ENCODE measurements around the gene INTS7.
"Not testable (repeated sequence)": the region's sequence is repeated elsewhere in the genome, so short reads cannot be mapped to it uniquely, and the experiment has no call there.

The INTS7 gene

DNA sequence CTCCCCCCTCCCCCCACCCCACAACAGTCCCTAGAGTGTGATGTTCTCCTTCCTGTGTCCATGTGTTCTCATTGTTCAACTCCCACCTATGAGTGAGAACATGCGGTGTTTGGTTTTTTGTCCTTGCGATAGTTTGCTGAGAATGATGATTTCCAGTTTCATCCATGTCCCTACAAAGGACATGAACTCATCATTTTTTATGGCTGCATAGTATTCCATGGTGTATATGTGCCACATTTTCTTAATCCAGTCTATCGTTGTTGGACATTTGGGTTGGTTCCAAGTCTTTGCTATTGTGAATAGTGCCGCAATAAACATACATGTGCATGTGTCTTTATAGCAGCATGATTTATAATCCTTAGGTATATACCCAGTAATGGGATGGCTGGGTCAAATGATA, 81.8 kb downstream of the INTS7 start:
- peaks cover 14% of the 10 kb centered on the region for H3K4me1 ChIP-seq (ENCODE audit: control insufficient read depth, insufficient read depth, low read length, unreplicated experiment)
- H3K4me3 ChIP-seq (ENCODE audit: low read depth, low read length); H3K27me3 ChIP-seq (ENCODE audit: insufficient read depth, low read length); H3K79me2 ChIP-seq (ENCODE audit: control insufficient read depth, insufficient read depth, low read length, unreplicated experiment); H2AFZ ChIP-seq (ENCODE audit: low read length, unreplicated experiment); H3K27ac ChIP-seq (ENCODE audit: low read depth, low read length): not testable (repeated sequence)
- H3K36me3 ChIP-seq (ENCODE audit: insufficient read depth, low read length), result peaks cover 13% of the 10 kb centered on the region; the same call in 1 of the 2 replicates

DNA sequence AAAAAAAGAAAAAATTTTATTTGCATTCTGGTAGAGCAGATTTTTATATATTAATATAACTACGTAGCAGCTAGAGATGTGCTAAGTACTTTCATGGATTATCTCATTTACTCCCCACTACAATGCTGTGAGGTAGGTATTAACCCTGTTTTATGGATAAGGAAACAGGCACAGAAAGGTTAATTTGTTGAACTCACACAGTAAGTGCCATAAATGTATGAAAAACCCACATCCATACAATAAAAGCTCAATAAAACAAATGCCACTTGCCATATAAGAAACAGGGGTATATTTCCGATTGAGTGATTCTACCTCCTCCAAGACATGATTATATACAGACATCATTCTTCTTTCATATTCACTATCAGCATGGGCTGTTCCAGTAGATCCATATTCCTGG, 83.1 kb downstream of the INTS7 start:
- Histone ChIP-seq H3K27me3 (ENCODE audit: insufficient read depth, low read length) (no peaks in the 10 kb centered on the region), H3K79me2 (ENCODE audit: control insufficient read depth, insufficient read depth, low read length, unreplicated experiment) (no peaks in the 10 kb centered on the region), H3K27ac (ENCODE audit: low read depth, low read length) (no peak overlapping the region), H3K4me3 (ENCODE audit: low read depth, low read length) (no peak overlapping the region), H3K36me3 (ENCODE audit: insufficient read depth, low read length) (0 out of 2 replicates have a peak, but pooled peaks cover 8% of the 10 kb centered on the region), H2AFZ (ENCODE audit: low read length, unreplicated experiment) (no peak overlapping the region), H3K4me1 (ENCODE audit: control insufficient read depth, insufficient read depth, low read length, unreplicated experiment) (peaks cover 14% of the 10 kb centered on the region)

DNA sequence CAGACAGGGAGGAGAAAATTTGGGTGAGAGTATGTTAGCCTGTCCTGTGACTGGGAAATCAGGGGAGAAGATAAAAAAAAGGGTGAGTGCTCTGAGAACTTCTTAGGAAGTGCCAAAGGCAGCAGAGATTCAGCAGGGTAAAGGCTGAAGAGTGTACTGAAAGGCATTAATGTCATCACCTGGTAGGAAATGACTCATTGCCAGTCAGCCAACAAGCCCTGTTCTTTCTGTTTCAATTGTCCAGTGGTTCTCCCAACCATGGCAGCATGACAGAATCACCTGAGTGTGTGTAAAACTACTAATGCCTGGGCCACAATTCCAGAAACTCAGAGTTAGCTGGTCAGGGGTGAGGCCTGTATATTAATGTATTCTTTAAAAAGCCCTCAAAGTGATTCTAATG, 83.5 kb downstream of the INTS7 start:
- H2AFZ ChIP-seq (ENCODE audit: low read length, unreplicated experiment), result no peak overlapping the region
- H3K27ac ChIP-seq (ENCODE audit: low read depth, low read length), result peak overlapping the region; percentile 16; the same call in 1 of the 2 replicates
- H3K4me3 ChIP-seq (ENCODE audit: low read depth, low read length), result no peak overlapping the region
- H3K36me3 ChIP-seq (ENCODE audit: insufficient read depth, low read length), result 0 out of 2 replicates have a peak, but pooled peaks cover 8% of the 10 kb centered on the region
- H3K4me1 ChIP-seq (ENCODE audit: control insufficient read depth, insufficient read depth, low read length, unreplicated experiment), result peaks cover 14% of the 10 kb centered on the region
- no peaks in the 10 kb centered on the region for H3K79me2 ChIP-seq (ENCODE audit: control insufficient read depth, insufficient read depth, low read length, unreplicated experiment)
- H3K27me3 ChIP-seq (ENCODE audit: insufficient read depth, low read length), result no peaks in the 10 kb centered on the region

DNA sequence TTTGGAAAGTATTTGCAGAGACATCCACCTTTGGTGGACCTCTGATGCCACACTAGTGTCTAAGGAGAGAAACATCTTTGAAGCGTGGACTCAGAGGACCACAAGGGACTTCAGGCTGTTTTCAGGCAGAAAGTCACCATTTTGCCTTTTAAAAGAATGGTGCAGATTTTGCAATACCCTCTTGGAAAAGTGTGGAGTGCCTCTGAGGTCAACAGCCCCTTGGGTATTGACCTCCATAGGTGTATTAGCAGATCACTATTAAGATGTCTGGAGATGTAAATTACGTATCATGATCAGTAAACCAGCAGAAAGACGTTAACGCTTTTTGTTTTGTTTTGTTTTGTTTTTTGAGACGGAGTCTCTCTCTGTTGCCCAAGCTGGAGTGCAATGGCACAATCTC, 87.0 kb downstream of the INTS7 start:
- H3K27me3 ChIP-seq (ENCODE audit: insufficient read depth, low read length), result no peaks in the 10 kb centered on the region
- 0 out of 2 replicates have a peak, but pooled peaks cover 3% of the 10 kb centered on the region for H3K36me3 ChIP-seq (ENCODE audit: insufficient read depth, low read length)
- no peak overlapping the region for H2AFZ ChIP-seq (ENCODE audit: low read length, unreplicated experiment)
- no peak overlapping the region for H3K4me3 ChIP-seq (ENCODE audit: low read depth, low read length)
- peaks cover 14% of the 10 kb centered on the region for H3K4me1 ChIP-seq (ENCODE audit: control insufficient read depth, insufficient read depth, low read length, unreplicated experiment)
- H3K79me2 ChIP-seq (ENCODE audit: control insufficient read depth, insufficient read depth, low read length, unreplicated experiment), result no peaks in the 10 kb centered on the region
- no peak overlapping the region for H3K27ac ChIP-seq (ENCODE audit: low read depth, low read length)

DNA sequence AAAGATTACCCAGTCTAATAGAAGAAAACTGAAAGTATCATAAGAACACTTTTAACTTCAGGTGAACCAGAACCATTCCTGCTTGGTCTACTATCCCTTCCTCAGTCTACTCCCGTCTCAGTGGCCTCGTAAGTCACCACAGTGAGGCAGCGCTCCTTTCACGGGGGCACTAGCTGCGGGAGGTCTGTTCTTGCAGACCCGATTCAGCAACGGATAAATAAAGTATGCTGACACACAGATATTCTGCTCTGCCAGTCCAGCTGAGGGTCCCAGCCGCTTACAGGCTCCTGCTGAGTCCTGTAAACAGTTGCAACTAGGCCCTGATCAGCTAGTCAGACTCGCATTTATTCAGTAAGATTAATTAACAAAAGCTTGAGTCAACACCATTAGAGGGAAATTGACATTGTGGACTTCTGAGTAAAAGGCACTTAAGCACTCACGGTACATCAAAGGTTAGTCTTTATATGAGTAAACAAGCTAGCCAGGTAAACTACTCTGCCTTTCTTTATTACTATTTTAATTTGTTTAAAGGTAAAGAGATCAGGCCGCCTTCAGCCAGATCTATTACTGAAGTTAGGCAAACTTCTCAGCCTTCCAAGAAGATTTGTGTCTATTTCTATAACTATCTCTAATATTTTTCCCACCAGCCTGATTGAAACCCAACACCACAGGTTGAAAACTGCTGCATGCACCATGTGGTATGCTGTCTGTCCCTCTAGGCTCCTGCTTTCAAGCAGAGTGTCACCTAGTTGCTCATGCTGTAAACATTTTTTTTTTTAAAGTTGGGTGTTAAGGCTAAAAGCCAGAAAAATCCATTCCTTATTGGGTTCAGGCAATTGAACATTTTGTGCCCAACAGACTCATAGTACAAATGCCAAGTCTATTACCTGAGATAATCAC, 87.7 kb downstream of the INTS7 start:
- no peak overlapping the region for H3K27ac ChIP-seq (ENCODE audit: low read depth, low read length)
- no peaks in the 10 kb centered on the region for H3K27me3 ChIP-seq (ENCODE audit: insufficient read depth, low read length)
- no peaks in the 10 kb centered on the region for H3K79me2 ChIP-seq (ENCODE audit: control insufficient read depth, insufficient read depth, low read length, unreplicated experiment)
- no peak overlapping the region for H2AFZ ChIP-seq (ENCODE audit: low read length, unreplicated experiment)
- no peak overlapping the region for H3K4me3 ChIP-seq (ENCODE audit: low read depth, low read length)
- H3K4me1 ChIP-seq (ENCODE audit: control insufficient read depth, insufficient read depth, low read length, unreplicated experiment), result peaks cover 14% of the 10 kb centered on the region
- H3K36me3 ChIP-seq (ENCODE audit: insufficient read depth, low read length), result 0 out of 2 replicates have a peak, but pooled peaks cover 3% of the 10 kb centered on the region

DNA sequence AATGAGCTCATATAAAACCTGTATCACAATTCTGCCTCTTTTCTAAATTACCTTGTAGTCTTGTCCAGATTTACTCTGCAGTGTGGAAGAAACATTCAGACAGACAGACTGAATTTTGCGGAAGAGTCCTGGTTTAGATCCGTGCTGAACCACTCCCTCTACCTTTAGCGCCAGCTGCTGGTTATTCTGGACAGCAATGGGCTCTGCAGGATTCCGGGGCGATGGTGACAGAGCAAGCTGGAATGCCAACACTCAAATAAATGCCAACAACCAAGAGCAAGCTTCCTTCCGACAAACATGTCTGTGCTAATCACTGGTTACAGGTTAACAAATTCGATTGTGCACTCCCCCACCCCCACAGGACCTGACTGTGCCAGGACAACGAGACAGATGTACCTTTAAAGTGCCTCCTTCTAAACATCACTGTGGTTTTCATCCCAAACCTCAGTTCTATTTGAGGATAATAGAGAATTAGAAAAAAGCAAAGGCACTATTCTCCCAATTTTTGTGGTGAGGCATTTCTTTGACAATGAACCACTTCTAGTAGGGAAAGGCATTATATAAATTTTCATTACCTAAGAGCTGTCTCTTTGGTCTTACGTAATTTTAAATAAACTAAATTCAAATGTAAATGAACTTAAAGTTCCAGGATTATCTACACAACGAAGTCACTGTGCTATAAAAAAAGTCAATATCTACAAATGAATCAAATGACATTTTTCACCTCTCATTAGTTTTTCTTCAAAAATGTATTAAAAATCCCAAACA, 90.4 kb downstream of the INTS7 start:
- 0 out of 2 replicates have a peak, but pooled peaks cover 3% of the 10 kb centered on the region for H3K36me3 ChIP-seq (ENCODE audit: insufficient read depth, low read length)
- H3K79me2 ChIP-seq (ENCODE audit: control insufficient read depth, insufficient read depth, low read length, unreplicated experiment), result no peaks in the 10 kb centered on the region
- H3K27ac ChIP-seq (ENCODE audit: low read depth, low read length), result no peak overlapping the region
- H3K27me3 ChIP-seq (ENCODE audit: insufficient read depth, low read length), result no peaks in the 10 kb centered on the region
- peaks cover 4% of the 10 kb centered on the region for H3K4me1 ChIP-seq (ENCODE audit: control insufficient read depth, insufficient read depth, low read length, unreplicated experiment)
- no peak overlapping the region for H2AFZ ChIP-seq (ENCODE audit: low read length, unreplicated experiment)
- no peak overlapping the region for H3K4me3 ChIP-seq (ENCODE audit: low read depth, low read length)

DNA sequence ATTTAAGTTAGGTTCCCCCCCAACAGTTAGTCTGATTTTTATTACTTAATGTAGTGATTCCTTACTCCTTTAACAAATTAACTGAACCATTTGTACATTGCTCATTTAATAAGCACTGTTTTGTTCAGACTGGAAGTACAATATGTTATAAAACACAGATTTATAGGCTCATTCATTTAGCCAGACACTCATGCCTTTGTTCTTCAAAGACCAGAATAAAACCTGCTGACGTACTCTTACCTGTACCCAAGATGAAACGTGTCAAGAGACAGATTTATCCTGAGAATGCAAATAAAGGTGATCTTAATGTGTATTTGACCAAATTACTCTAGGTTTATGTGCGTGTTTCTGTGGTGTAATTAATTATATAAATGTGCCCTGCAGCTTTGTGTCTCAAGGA, 92.8 kb downstream of the INTS7 start:
- H3K4me1 ChIP-seq (ENCODE audit: control insufficient read depth, insufficient read depth, low read length, unreplicated experiment), result peaks cover 7% of the 10 kb centered on the region
- H3K79me2 ChIP-seq (ENCODE audit: control insufficient read depth, insufficient read depth, low read length, unreplicated experiment), result no peaks in the 10 kb centered on the region
- no peak overlapping the region for H3K27ac ChIP-seq (ENCODE audit: low read depth, low read length)
- no peak overlapping the region for H3K4me3 ChIP-seq (ENCODE audit: low read depth, low read length)
- no peak overlapping the region for H2AFZ ChIP-seq (ENCODE audit: low read length, unreplicated experiment)
- H3K36me3 ChIP-seq (ENCODE audit: insufficient read depth, low read length), result 0 out of 2 replicates have a peak, but pooled peaks cover 3% of the 10 kb centered on the region
- no peaks in the 10 kb centered on the region for H3K27me3 ChIP-seq (ENCODE audit: insufficient read depth, low read length)

DNA sequence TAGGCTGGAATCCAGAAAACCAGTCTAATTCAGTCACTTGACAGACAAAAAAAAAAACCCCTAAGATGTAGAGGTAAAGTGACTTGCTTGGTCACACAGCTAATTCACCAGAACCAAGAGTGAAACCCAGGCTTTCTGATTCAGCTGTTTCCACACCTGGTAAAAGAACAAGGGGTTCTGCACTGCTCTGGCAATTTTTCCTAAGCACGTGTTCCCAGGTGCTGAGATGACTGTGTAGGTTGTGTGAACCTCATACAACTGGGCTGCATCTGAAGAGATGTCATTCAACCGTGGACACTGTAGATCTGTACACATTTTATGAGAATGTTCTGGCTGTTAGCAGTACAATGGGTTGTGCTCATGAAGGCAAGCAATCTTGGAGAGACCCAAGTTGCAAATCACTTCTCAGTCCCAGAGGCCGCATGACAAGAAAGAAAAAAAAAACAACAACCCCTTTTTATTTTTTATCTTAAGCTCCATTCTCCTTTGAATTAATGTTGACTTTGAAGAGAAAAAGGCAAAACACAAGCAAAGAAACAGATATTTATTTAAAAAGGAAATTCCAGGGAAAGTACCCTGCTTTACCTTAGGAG, 95.4 kb downstream of the INTS7 start:
- Histone ChIP-seq H3K27me3 (ENCODE audit: insufficient read depth, low read length) (no peaks in the 10 kb centered on the region), H3K27ac (ENCODE audit: low read depth, low read length) (no peak overlapping the region), H3K4me3 (ENCODE audit: low read depth, low read length) (no peak overlapping the region), H3K79me2 (ENCODE audit: control insufficient read depth, insufficient read depth, low read length, unreplicated experiment) (no peaks in the 10 kb centered on the region), H3K4me1 (ENCODE audit: control insufficient read depth, insufficient read depth, low read length, unreplicated experiment) (peaks cover 7% of the 10 kb centered on the region), H2AFZ (ENCODE audit: low read length, unreplicated experiment) (no peak overlapping the region), H3K36me3 (ENCODE audit: insufficient read depth, low read length) (0 out of 2 replicates have a peak, but pooled peaks cover 3% of the 10 kb centered on the region)

DNA sequence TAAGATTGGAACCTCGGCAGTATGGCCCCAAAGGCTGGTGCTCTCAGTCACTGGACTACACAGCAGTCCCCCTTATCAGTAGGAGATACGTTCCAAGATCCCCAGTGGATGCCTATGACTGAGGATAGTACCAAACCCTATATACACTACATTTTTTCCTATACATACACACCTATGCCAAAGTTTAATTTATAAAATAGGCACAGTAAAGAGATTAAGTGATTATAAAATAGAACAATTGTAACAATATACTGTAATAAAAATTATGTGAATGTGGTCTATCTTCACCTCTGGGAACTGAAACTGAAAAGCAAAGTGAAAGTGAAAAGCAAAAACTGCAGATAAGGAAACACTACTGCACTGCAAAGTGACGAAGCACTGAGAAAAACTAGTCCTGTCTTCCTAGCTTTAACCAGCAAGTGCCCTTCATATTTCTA, 96.8 kb downstream of the INTS7 start:
- peak overlapping the region; percentile 28 for H2AFZ ChIP-seq (ENCODE audit: low read length, unreplicated experiment)
- H3K4me1 ChIP-seq (ENCODE audit: control insufficient read depth, insufficient read depth, low read length, unreplicated experiment), result peaks cover 7% of the 10 kb centered on the region
- no peak overlapping the region for H3K27ac ChIP-seq (ENCODE audit: low read depth, low read length)
- H3K36me3 ChIP-seq (ENCODE audit: insufficient read depth, low read length), result no peaks in the 10 kb centered on the region
- no peaks in the 10 kb centered on the region for H3K27me3 ChIP-seq (ENCODE audit: insufficient read depth, low read length)
- H3K4me3 ChIP-seq (ENCODE audit: low read depth, low read length), result peak overlapping the region; percentile 61
- no peaks in the 10 kb centered on the region for H3K79me2 ChIP-seq (ENCODE audit: control insufficient read depth, insufficient read depth, low read length, unreplicated experiment)

DNA sequence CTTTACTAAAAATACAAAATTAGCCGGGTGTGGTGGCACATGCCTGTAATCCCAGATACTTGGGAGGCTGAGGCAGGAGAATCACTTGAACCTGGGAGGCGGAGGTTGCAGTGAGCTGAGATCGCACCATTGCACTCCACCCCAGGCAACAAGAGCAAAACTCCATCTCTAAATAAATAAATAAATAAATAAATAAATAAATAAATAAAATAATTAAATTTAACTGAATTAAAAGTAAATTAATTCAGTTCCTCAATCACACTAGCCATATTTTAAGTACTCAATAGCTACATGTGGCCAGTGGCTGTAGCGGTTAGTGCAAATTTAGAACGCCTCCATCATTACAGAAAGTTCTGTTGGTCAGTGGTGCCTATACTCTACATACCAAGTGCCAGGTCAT, 97.9 kb downstream of the INTS7 start:
- H3K36me3 ChIP-seq (ENCODE audit: insufficient read depth, low read length); H3K27ac ChIP-seq (ENCODE audit: low read depth, low read length); H3K79me2 ChIP-seq (ENCODE audit: control insufficient read depth, insufficient read depth, low read length, unreplicated experiment); H3K27me3 ChIP-seq (ENCODE audit: insufficient read depth, low read length); H3K4me1 ChIP-seq (ENCODE audit: control insufficient read depth, insufficient read depth, low read length, unreplicated experiment); H3K4me3 ChIP-seq (ENCODE audit: low read depth, low read length); H2AFZ ChIP-seq (ENCODE audit: low read length, unreplicated experiment): not testable (repeated sequence)

All from ACC112 (cell line).